H9 (cell line): ENCODE data around the gene DAAM1. TPM values are rescaled to one million over a fixed set of nuclear protein-coding genes. Genes with fewer than 3 reads are reported as not detected.

Experiments used
- DNase-seq: peaks from one replicate; pipeline ENCODE4 v3.0.0-alpha.2; 2017
- H2AFZ ChIP-seq: one replicate; pipeline ENCODE4 v1.6.1; 2013; ENCODE audit warnings: mild to moderate bottlenecking, low read length, control low read depth, moderate library complexity
- H2AK5ac ChIP-seq: 2 replicates; pipeline ENCODE4 v1.6.1; 2013; ENCODE audit warnings: low read length, control low read depth, mixed read lengths; ENCODE audit not compliant: insufficient read length
- H2BK120ac ChIP-seq: one replicate; pipeline ENCODE4 v1.6.1; 2013; ENCODE audit warnings: low read depth, mild to moderate bottlenecking, low read length, control low read depth, inconsistent platforms; ENCODE audit not compliant: poor library complexity, severe bottlenecking
- H2BK12ac ChIP-seq: 2 replicates; pipeline ENCODE4 v1.6.1; 2013; ENCODE audit warnings: low read length, control low read depth, mixed read lengths, low read depth; ENCODE audit not compliant: insufficient read length
- H2BK15ac ChIP-seq: 2 replicates; pipeline ENCODE4 v1.6.1; 2013; ENCODE audit warnings: low read depth, low read length, control low read depth
- H2BK20ac ChIP-seq: one replicate; pipeline ENCODE4 v1.6.1; 2013; ENCODE audit warnings: low read depth, mild to moderate bottlenecking, low read length, control low read depth, inconsistent platforms; ENCODE audit not compliant: poor library complexity, severe bottlenecking
- H2BK5ac ChIP-seq: 2 replicates; pipeline ENCODE4 v1.6.1; 2013; ENCODE audit warnings: low read length, control low read depth, mixed read lengths; ENCODE audit not compliant: insufficient read length
- H3K14ac ChIP-seq: 2 replicates; pipeline ENCODE4 v1.6.1; 2013; ENCODE audit warnings: low read length, control low read depth; ENCODE audit not compliant: insufficient read depth
- H3K18ac ChIP-seq: 2 replicates; pipeline ENCODE4 v1.6.1; 2013; ENCODE audit warnings: low read depth, mild to moderate bottlenecking, mixed read lengths, low read length, control low read depth; ENCODE audit not compliant: insufficient read length
- H3K23ac ChIP-seq: 2 replicates; pipeline ENCODE4 v1.6.1; 2013; ENCODE audit warnings: low read length, control low read depth, mixed read lengths, low read depth; ENCODE audit not compliant: insufficient read length
- H3K23me2 ChIP-seq: 2 replicates; pipeline ENCODE4 v1.6.1; 2013; ENCODE audit warnings: low read depth, mild to moderate bottlenecking, mixed read lengths, low read length, control low read depth; ENCODE audit not compliant: insufficient read length, poor library complexity, severe bottlenecking
- H3K27ac ChIP-seq: 2 replicates; pipeline ENCODE4 v1.5.1; 2013; ENCODE audit warnings: low read length, control low read depth, mixed read lengths, low read depth; ENCODE audit not compliant: insufficient read length
- H3K27me3 ChIP-seq: 2 replicates; pipeline ENCODE4 v1.6.1; 2013; ENCODE audit warnings: low read length, control low read depth, inconsistent platforms; ENCODE audit not compliant: insufficient read depth
- H3K4ac ChIP-seq: 2 replicates; pipeline ENCODE4 v1.6.1; 2013; ENCODE audit warnings: low read depth, mild to moderate bottlenecking, control low read depth, inconsistent platforms, low read length, moderate library complexity
- H3K4me1 ChIP-seq: 2 replicates; pipeline ENCODE4 v1.6.1; 2013; ENCODE audit warnings: low read length, control low read depth, inconsistent platforms; ENCODE audit not compliant: insufficient read depth
- H3K4me2 ChIP-seq: 2 replicates; pipeline ENCODE4 v1.6.1; 2013; ENCODE audit warnings: low read length, control low read depth, mixed read lengths; ENCODE audit not compliant: insufficient read length, insufficient read depth
- H3K56ac ChIP-seq: 2 replicates; pipeline ENCODE4 v1.6.1; 2013; ENCODE audit warnings: low read depth, mild to moderate bottlenecking, mixed read lengths, low read length, control low read depth; ENCODE audit not compliant: insufficient read length
- H3K79me1 ChIP-seq: 2 replicates; pipeline ENCODE4 v1.6.1; 2013; ENCODE audit warnings: low read depth, mild to moderate bottlenecking, moderate library complexity, low read length, control low read depth, inconsistent platforms; ENCODE audit not compliant: insufficient read depth, poor library complexity, severe bottlenecking
- H3K79me2 ChIP-seq: 2 replicates; pipeline ENCODE4 v1.6.1; 2013; ENCODE audit warnings: low read length, control low read depth, inconsistent platforms; ENCODE audit not compliant: insufficient read depth
- H3K9ac ChIP-seq: 2 replicates; pipeline ENCODE4 v1.6.1; 2013; ENCODE audit warnings: low read length, control low read depth, mixed read lengths; ENCODE audit not compliant: insufficient read length; ENCODE audit errors: extremely low read depth
- H3K9me3 ChIP-seq: one replicate; pipeline ENCODE4 v1.6.1; 2013; ENCODE audit warnings: low read depth, low read length, inconsistent platforms; ENCODE audit not compliant: control insufficient read depth
- H3T11ph ChIP-seq: one replicate; pipeline ENCODE4 v1.6.1; 2013; ENCODE audit warnings: mild to moderate bottlenecking, low read length, control low read depth, inconsistent platforms
- H4K20me1 ChIP-seq: one replicate; pipeline ENCODE4 v1.6.1; 2013; ENCODE audit not compliant: control insufficient read depth, insufficient read length, insufficient read depth
- H4K5ac ChIP-seq: 2 replicates; pipeline ENCODE4 v1.6.1; 2013; ENCODE audit warnings: low read depth, mild to moderate bottlenecking, mixed read lengths, low read length, control low read depth; ENCODE audit not compliant: insufficient read length
- H4K8ac ChIP-seq: replicated peaks from 2 replicates; pipeline ENCODE4 v1.6.1; 2013; ENCODE audit warnings: low read length, control low read depth, mixed read lengths, low read depth; ENCODE audit not compliant: insufficient read length
- H4K91ac ChIP-seq: 2 replicates; pipeline ENCODE4 v1.6.1; 2013; ENCODE audit warnings: low read depth, mild to moderate bottlenecking, moderate library complexity, mixed read lengths, low read length, control low read depth; ENCODE audit not compliant: insufficient read length
- H3K27ac Mint-ChIP-seq, 3 experiments: 2 replicates in 2 of 3; 3 replicates in 1 of 3; pipeline ENCODE4 v1.8.0; 2020 to 2021; ENCODE audit warnings: mixed read lengths in 3 of 3, mild to moderate bottlenecking in 1 of 3, moderate library complexity in 1 of 3
- H3K27me3 Mint-ChIP-seq: 2 replicates; pipeline ENCODE4 v1.8.0; 2021; ENCODE audit warnings: low read depth, mild to moderate bottlenecking, moderate library complexity, mixed read lengths
- H3K36me3 Mint-ChIP-seq, 3 experiments: 2 replicates in 2 of 3; 3 replicates in 1 of 3; pipeline ENCODE4 v1.8.0; 2020 to 2021; ENCODE audit warnings: low read depth in 3 of 3, mixed read lengths in 3 of 3; ENCODE audit not compliant: insufficient read depth in 1 of 3
- H3K4me1 Mint-ChIP-seq, 2 experiments: 2 replicates each; pipeline ENCODE4 v1.8.0; 2020; ENCODE audit warnings: mixed read lengths in 2 of 2
- H3K4me3 Mint-ChIP-seq, 2 experiments: 2 replicates in 1 of 2; 3 replicates in 1 of 2; pipeline ENCODE4 v1.8.0; 2020 to 2021; ENCODE audit warnings: mild to moderate bottlenecking in 2 of 2, mixed read lengths in 2 of 2, moderate library complexity in 1 of 2
- H3K9me3 Mint-ChIP-seq, 2 experiments: 2 replicates in 1 of 2; 3 replicates in 1 of 2; pipeline ENCODE4 v1.8.0; 2020; ENCODE audit warnings: mild to moderate bottlenecking in 2 of 2, mixed read lengths in 2 of 2, moderate library complexity in 1 of 2
- CTCF ChIP-seq: fragments of 200-600 bp; sonication (generic); conservative IDR thresholded peaks from 3 replicates; pipeline ENCODE4 v1.8.0; 2021; ENCODE audit warnings: antibody characterized with exemption, mild to moderate bottlenecking
- WGBS: extraction: QIAGEN DNeasy Blood & Tissue Kit; methylation state at CpG from one replicate; pipeline ENCODE4 v1.1.7; 2013; ENCODE audit warnings: missing lambda C conversion rate, low lambda C conversion rate, mixed read lengths; ENCODE audit not compliant: insufficient read length; ENCODE audit errors: extremely low coverage; 5-methylcytosine and 5-hydroxymethylcytosine counted together
- total RNA-seq: library from RNA; stranded (reverse); gene quantifications from 2 replicates; pipeline ENCODE4 v1.2.1, GENCODE V29; 2021

DAAM1 gene
- total RNA-seq, 1 experiment from 2014 or later: 19.5 TPM

- H3K79me2 ChIP-seq: no peaks in the 10 kb centered on the region
- Mint-ChIP-seq H3K27ac (no peak overlapping the region), H3K9me3 (peaks cover 0 to under 1% of the 10 kb centered on the region in 2 experiments; a peak in 1 of 5 replicates), H3K4me1 (no peaks in the 10 kb centered on the region), H3K36me3 (no peaks in the 10 kb centered on the region; a peak in 1 of 7 replicates), H3K4me3 (no peak overlapping the region), H3K27me3 (peaks cover 2% of the 10 kb centered on the region; the same call in 1 of the 2 replicates)
- H3K4me1 ChIP-seq: no peaks in the 10 kb centered on the region
- H4K5ac ChIP-seq: no peak overlapping the region
- no peak overlapping the region for H2BK120ac ChIP-seq
- no CpG with 5 or more reads among the region's 5 CpGs for WGBS
- no peaks in the 10 kb centered on the region for H3K27me3 ChIP-seq
- no peak overlapping the region for H2BK12ac ChIP-seq
- no peak for DNase-seq
- no peaks in the 10 kb centered on the region for H4K20me1 ChIP-seq
- no peak overlapping the region for H3K9ac ChIP-seq
- no peak overlapping the region for H2AFZ ChIP-seq
- H2BK5ac ChIP-seq: no peak overlapping the region
- no peak overlapping the region for H3T11ph ChIP-seq
- H2BK20ac ChIP-seq: no peak overlapping the region
- H3K23ac ChIP-seq: no peak overlapping the region
- no peaks in the 10 kb centered on the region for H3K79me1 ChIP-seq
- no peaks in the 10 kb centered on the region for H3K23me2 ChIP-seq
- no peak overlapping the region for H4K8ac ChIP-seq
- no peak overlapping the region for H2BK15ac ChIP-seq
- no peak overlapping the region for H3K4ac ChIP-seq
- H2AK5ac ChIP-seq: no peak overlapping the region
- H3K14ac ChIP-seq: no peak overlapping the region
- no peak for TF ChIP-seq CTCF
- H3K9me3 ChIP-seq: no peaks in the 10 kb centered on the region
- H3K27ac ChIP-seq: no peak overlapping the region
- no peak overlapping the region for H3K18ac ChIP-seq
- H4K91ac ChIP-seq: no peak overlapping the region
- no peak overlapping the region for H3K4me2 ChIP-seq
- H3K56ac ChIP-seq: no peak overlapping the region
Measured at GRCh38 chr14:59415836-59416602, 227.6 kb downstream of the DAAM1 start.
